HUES48 (cell line): ENCODE data around the gene CDHR5.

ENCODE experiments used
- H3K27ac ChIP-seq: one replicate; pipeline ENCODE4 v1.7.0; 2013; ENCODE audit warnings: low read depth, low read length, inconsistent platforms
- H3K27me3 ChIP-seq: 2 replicates; pipeline ENCODE4 v1.6.1; 2013; ENCODE audit warnings: mild to moderate bottlenecking, low read length; ENCODE audit not compliant: control insufficient read depth, insufficient read depth
- H3K36me3 ChIP-seq: 2 replicates; pipeline ENCODE4 v1.6.1; 2013; ENCODE audit warnings: low read length; ENCODE audit not compliant: control insufficient read depth, insufficient read depth
- H3K4me1 ChIP-seq: 2 replicates; pipeline ENCODE4 v1.6.1; 2013; ENCODE audit warnings: mild to moderate bottlenecking, low read length; ENCODE audit not compliant: control insufficient read depth, insufficient read depth
- H3K4me3 ChIP-seq: 2 replicates; pipeline ENCODE4 v1.5.1; 2013; ENCODE audit warnings: mild to moderate bottlenecking, low read depth, low read length
- H3K9ac ChIP-seq: 2 replicates; pipeline ENCODE4 v1.6.1; 2013; ENCODE audit warnings: mild to moderate bottlenecking, low read depth, low read length, moderate library complexity
- H3K9me3 ChIP-seq: 2 replicates; pipeline ENCODE4 v1.6.1; 2013; ENCODE audit warnings: low read length; ENCODE audit not compliant: control insufficient read depth, insufficient read depth

The CDHR5 gene

GRCh38 chr11:630871-631270, 6.1 kb upstream of the CDHR5 start:
- H3K36me3 ChIP-seq: no peaks in the 10 kb centered on the region
- H3K4me3 ChIP-seq: no peak overlapping the region
- no peak overlapping the region for H3K27ac ChIP-seq
- peaks cover 31% of the 10 kb centered on the region for H3K27me3 ChIP-seq
- no peaks in the 10 kb centered on the region for H3K4me1 ChIP-seq
- no peaks in the 10 kb centered on the region for H3K9me3 ChIP-seq
- no peak overlapping the region for H3K9ac ChIP-seq

GRCh38 chr11:629237-629583, 4.5 kb upstream of the CDHR5 start:
- no peaks in the 10 kb centered on the region for H3K4me1 ChIP-seq
- no peak overlapping the region for H3K27ac ChIP-seq
- H3K36me3 ChIP-seq: no peaks in the 10 kb centered on the region
- no peaks in the 10 kb centered on the region for H3K9me3 ChIP-seq
- H3K4me3 ChIP-seq: no peak overlapping the region
- H3K27me3 ChIP-seq: peaks cover 19% of the 10 kb centered on the region
- H3K9ac ChIP-seq: no peak overlapping the region

DNA sequence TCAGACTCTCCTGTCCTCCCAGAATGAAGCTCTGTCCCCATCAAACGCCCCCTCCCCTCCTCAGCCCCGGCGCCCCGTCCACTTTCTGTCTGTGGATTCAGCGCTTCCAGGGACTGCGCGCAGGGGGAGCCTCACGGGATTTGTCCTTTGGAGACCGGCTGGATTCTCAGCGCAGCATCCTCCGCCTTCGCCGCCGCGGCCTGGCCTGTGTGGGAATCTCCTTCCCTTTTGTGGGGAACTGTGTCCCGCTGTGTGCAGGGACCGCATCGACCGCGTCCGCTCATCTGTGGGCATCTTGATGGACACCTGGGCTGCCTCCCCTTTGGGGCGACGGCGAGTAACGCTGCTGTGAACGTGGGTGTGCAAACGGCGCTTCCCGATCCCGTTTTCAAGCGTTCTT, 3.3 kb upstream of the CDHR5 start:
- H3K27ac ChIP-seq: no peak overlapping the region
- H3K4me3 ChIP-seq: no peak overlapping the region
- H3K4me1 ChIP-seq: no peaks in the 10 kb centered on the region
- H3K36me3 ChIP-seq: no peaks in the 10 kb centered on the region
- peaks cover 19% of the 10 kb centered on the region for H3K27me3 ChIP-seq
- no peak overlapping the region for H3K9ac ChIP-seq
- no peaks in the 10 kb centered on the region for H3K9me3 ChIP-seq

DNA sequence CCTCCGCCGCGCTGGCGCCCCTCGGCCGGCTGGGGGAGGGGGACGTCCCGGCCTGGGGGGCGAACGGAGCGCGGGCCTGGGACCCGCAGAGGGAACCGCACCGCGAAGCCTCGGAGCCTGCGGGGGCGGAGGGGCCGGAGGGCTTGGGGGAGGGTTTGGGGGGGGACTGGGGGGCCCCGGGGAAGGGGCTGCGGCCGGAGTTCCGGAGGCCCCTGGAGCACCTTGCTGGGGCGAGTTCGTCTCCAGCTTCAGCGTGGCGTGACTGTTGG, 2.5 kb upstream of the CDHR5 start:
- H3K27me3 ChIP-seq: peaks cover 19% of the 10 kb centered on the region
- no peak overlapping the region for H3K27ac ChIP-seq
- no peaks in the 10 kb centered on the region for H3K36me3 ChIP-seq
- no peak overlapping the region for H3K9ac ChIP-seq
- H3K9me3 ChIP-seq: no peaks in the 10 kb centered on the region
- no peaks in the 10 kb centered on the region for H3K4me1 ChIP-seq
- no peak overlapping the region for H3K4me3 ChIP-seq

GRCh38 chr11:626475-627307, 1.9 kb upstream of the CDHR5 start, which contains the start of gene SCT:
TSS of gene SCT (minus strand) at chr11:627181. CDS start at chr11:627143, 38 bp downstream.
- Histone ChIP-seq H3K36me3 (no peaks in the 10 kb centered on the region), H3K4me3 (no peak within 1 kb of the TSS; the same call in 1 of the 2 replicates), H3K9me3 (no peaks in the 10 kb centered on the region), H3K27me3 (peaks cover 19% of the 10 kb centered on the region), H3K4me1 (no peaks in the 10 kb centered on the region), H3K9ac (no peak within 1 kb of the TSS), H3K27ac (no peak within 1 kb of the TSS)

- H3K36me3 ChIP-seq: no peaks in the 10 kb centered on the region
- no peaks in the 10 kb centered on the region for H3K4me1 ChIP-seq
- no peak overlapping the region for H3K9ac ChIP-seq
- peaks cover 19% of the 10 kb centered on the region for H3K27me3 ChIP-seq
- H3K9me3 ChIP-seq: no peaks in the 10 kb centered on the region
- H3K27ac ChIP-seq: no peak overlapping the region
- no peak overlapping the region for H3K4me3 ChIP-seq
Measured at GRCh38 chr11:625636-626268, 997 bp upstream of the CDHR5 start.

DNA sequence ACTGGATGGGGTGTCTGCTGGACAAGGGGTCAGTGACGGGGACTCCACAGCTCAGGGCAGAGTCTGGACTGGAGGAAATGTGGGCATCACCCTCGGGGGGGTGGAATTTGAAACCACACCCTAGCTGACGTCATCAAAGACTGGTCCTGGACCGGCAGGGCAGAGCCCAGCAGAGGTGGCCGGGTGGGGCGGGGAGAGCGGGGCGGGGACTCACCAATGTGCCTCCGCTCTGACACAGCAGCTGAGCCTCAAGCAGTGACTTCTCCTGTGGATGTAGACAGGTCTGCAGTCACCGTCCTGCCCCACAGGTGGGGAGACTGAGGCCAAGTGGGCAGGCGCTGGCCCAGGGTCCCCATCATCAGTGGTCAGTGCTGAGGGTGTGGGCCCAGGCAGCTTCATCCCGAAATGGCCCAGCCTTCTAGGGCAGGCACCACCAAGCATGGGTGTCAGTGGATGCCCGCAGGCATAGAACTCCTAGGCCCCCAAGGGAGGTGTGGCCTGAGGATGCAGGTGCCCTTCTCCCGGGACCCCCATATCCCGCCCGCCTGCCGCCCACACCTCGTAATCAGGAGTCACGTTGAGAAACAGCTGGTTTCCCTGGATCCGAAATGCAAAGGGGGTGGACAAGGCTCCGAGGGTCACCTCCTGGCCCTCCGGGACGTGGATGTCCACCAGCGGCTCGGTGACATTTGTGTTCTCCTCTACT, 603 bp downstream of the CDHR5 start:
- peaks cover 19% of the 10 kb centered on the region for H3K27me3 ChIP-seq
- H3K9me3 ChIP-seq: no peaks in the 10 kb centered on the region
- no peak overlapping the region for H3K9ac ChIP-seq
- no peak overlapping the region for H3K27ac ChIP-seq
- H3K4me1 ChIP-seq: no peaks in the 10 kb centered on the region
- H3K36me3 ChIP-seq: no peaks in the 10 kb centered on the region
- no peak overlapping the region for H3K4me3 ChIP-seq

- H3K27me3 ChIP-seq: peaks cover 16% of the 10 kb centered on the region
- H3K9ac ChIP-seq: no peak overlapping the region
- no peaks in the 10 kb centered on the region for H3K36me3 ChIP-seq
- no peak overlapping the region for H3K4me3 ChIP-seq
- no peaks in the 10 kb centered on the region for H3K9me3 ChIP-seq
- no peak overlapping the region for H3K27ac ChIP-seq
- no peaks in the 10 kb centered on the region for H3K4me1 ChIP-seq
Measured at GRCh38 chr11:623349-623869, 1.3 kb downstream of the CDHR5 start.

GRCh38 chr11:621838-622237, 2.9 kb downstream of the CDHR5 start:
- H3K27me3 ChIP-seq: peaks cover 5% of the 10 kb centered on the region; the same call in 1 of the 2 replicates
- H3K9ac ChIP-seq: no peak overlapping the region
- H3K9me3 ChIP-seq: no peaks in the 10 kb centered on the region
- H3K4me1 ChIP-seq: no peaks in the 10 kb centered on the region
- H3K27ac ChIP-seq: no peak overlapping the region
- H3K36me3 ChIP-seq: no peaks in the 10 kb centered on the region; the same call in 1 of the 2 replicates
- no peak overlapping the region for H3K4me3 ChIP-seq

DNA sequence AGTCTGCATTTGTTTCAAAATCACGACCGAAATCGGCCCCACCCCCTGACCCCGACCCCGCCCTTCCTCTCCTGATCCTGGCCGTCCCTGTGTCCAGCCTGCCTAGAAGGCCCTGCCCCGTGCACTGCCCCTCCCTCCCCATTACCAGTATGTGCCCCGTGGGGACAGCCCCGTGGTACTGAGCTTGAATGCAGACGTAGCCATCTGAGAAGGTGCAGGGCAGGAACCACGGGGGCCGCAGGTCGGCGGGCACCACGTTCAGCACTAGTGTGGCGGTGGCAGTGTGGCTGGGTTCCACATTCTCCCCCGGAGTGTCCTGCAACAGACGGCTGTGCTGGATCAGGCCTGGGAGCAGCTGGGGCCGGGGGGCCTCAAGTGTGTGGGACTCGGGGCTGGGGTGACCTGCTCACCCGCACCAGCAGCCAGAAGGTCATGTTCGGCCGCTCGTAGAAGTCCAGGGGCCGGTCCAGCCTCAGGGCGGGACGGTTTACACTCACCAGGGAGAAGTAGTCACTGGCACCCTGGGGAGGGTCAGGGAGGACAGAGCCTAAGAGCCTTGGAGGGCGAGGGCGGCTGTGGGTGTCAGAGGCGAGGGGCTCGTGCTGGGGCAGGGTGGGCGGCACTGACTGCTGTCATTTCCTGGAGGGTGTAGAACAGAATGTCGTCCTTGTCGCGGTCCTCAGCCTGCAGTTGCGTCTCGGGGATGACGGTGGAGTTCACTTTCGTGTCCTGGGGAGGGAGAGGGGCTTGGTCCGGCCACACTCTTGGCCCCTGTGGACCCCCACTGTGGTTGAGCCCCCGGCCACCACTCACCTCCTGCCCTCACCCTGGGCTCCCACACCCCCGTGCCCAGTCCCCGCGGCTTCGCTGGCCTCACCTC, 3.6 kb downstream of the CDHR5 start:
- Histone ChIP-seq H3K9ac (no peak overlapping the region), H3K36me3 (no peaks in the 10 kb centered on the region; the same call in 1 of the 2 replicates), H3K9me3 (no peaks in the 10 kb centered on the region), H3K4me1 (no peaks in the 10 kb centered on the region), H3K27ac (no peak overlapping the region), H3K4me3 (no peak overlapping the region), H3K27me3 (peaks cover under 1% of the 10 kb centered on the region; the same call in 1 of the 2 replicates)
